CD14-positive monocyte (primary cell): Measurements from ENCODE around the gene CD69. TPM values are rescaled to one million over a fixed set of nuclear protein-coding genes. Genes with fewer than 3 reads are reported as not detected.

Source experiments
- DNase-seq, 3 donors: peaks; one replicate each; pipeline ENCODE4 v3.0.0-alpha.2; 2011 to 2022
- H2AFZ ChIP-seq: 2 replicates; pipeline ENCODE4 v1.6.0; 2012; ENCODE audit warnings: mild to moderate bottlenecking, low read depth, low read length, inconsistent platforms; ENCODE audit not compliant: insufficient read depth, poor library complexity, severe bottlenecking
- H3K27ac ChIP-seq, 2 donors: 1 replicate in 1 of 2; 2 replicates in 1 of 2; pipeline ENCODE4 v1.5.1; 2012 to 2013; ENCODE audit warnings: low read length in 2 of 2, control low read depth in 1 of 2, inconsistent platforms in 1 of 2, low read depth in 1 of 2, mild to moderate bottlenecking in 1 of 2
- H3K27me3 ChIP-seq, 2 donors: one replicate each; pipeline versions ENCODE4 v1.6.0 to v1.6.1; 2011 to 2013; ENCODE audit warnings: low read length in 2 of 2; ENCODE audit not compliant: control insufficient read depth in 2 of 2, insufficient read depth in 2 of 2
- H3K36me3 ChIP-seq, 2 donors: replicated peaks in 1 of 2; 1 replicate in 1 of 2; 2 replicates in 1 of 2; pipeline versions ENCODE4 v1.5.1 to v1.6.1; 2012 to 2013; ENCODE audit warnings: low read length in 2 of 2, control low read depth in 1 of 2, inconsistent platforms in 1 of 2, mild to moderate bottlenecking in 1 of 2; ENCODE audit not compliant: insufficient read depth in 2 of 2, control insufficient read depth in 1 of 2
- H3K4me1 ChIP-seq, 2 donors: 1 replicate in 1 of 2; 2 replicates in 1 of 2; pipeline versions ENCODE4 v1.5.1 to v1.6.1; 2012 to 2013; ENCODE audit warnings: low read length in 2 of 2, control low read depth in 1 of 2, inconsistent platforms in 1 of 2, mild to moderate bottlenecking in 1 of 2, moderate library complexity in 1 of 2; ENCODE audit not compliant: insufficient read depth in 2 of 2, control insufficient read depth in 1 of 2
- H3K4me2 ChIP-seq: replicated peaks from 2 replicates; pipeline ENCODE3; 2012; ENCODE audit warnings: low read length, moderate library complexity, mild to moderate bottlenecking; ENCODE audit not compliant: poor library complexity, severe bottlenecking; ENCODE audit errors: extremely low read depth
- H3K4me3 ChIP-seq, 3 experiments: fragments of 200-600 bp in 1 of 3; sonication (generic) in 1 of 3; replicated peaks in 1 of 3; 1 replicate in 2 of 3; 2 replicates in 1 of 3; pipeline ENCODE4 v1.5.1; 2011 to 2013; ENCODE audit warnings: low read length in 3 of 3, mild to moderate bottlenecking in 3 of 3, control low read depth in 2 of 3, low read depth in 2 of 3, inconsistent platforms in 1 of 3, moderate library complexity in 1 of 3
- H3K79me2 ChIP-seq: 2 replicates; pipeline ENCODE4 v1.6.0; 2012; ENCODE audit warnings: mild to moderate bottlenecking, control low read depth, inconsistent platforms, low read length, moderate library complexity; ENCODE audit not compliant: insufficient read depth
- H3K9ac ChIP-seq: 2 replicates; pipeline ENCODE4 v1.6.0; 2017; ENCODE audit warnings: low read length, mild to moderate bottlenecking; ENCODE audit not compliant: insufficient read depth, poor library complexity, severe bottlenecking
- H3K9me3 ChIP-seq, 2 donors: replicated peaks in 1 of 2; 1 replicate in 1 of 2; 2 replicates in 1 of 2; pipeline versions ENCODE4 v1.5.1 to v1.6.1; 2012 to 2013; ENCODE audit warnings: low read length in 2 of 2, control low read depth in 1 of 2; ENCODE audit not compliant: control insufficient read depth in 1 of 2, insufficient read depth in 1 of 2
- H4K20me1 ChIP-seq: 2 replicates; pipeline ENCODE4 v1.6.0; 2012; ENCODE audit warnings: mild to moderate bottlenecking, low read length, control low read depth, moderate library complexity; ENCODE audit not compliant: insufficient read depth
- H3K27ac Mint-ChIP-seq, 7 donors: one replicate each; pipeline ENCODE4 v1.8.0; 2020; ENCODE audit warnings: mild to moderate bottlenecking in 7 of 7, mixed read lengths in 7 of 7, moderate library complexity in 6 of 7, inconsistent platforms in 2 of 7
- H3K27me3 Mint-ChIP-seq, 3 donors: one replicate each; pipeline ENCODE4 v1.8.0; 2021 to 2022; ENCODE audit warnings: low read depth in 3 of 3, mild to moderate bottlenecking in 3 of 3, mixed read lengths in 3 of 3, moderate library complexity in 3 of 3, inconsistent platforms in 1 of 3
- H3K36me3 Mint-ChIP-seq, 2 donors: one replicate each; pipeline ENCODE4 v1.8.0; 2020; ENCODE audit warnings: mixed read lengths in 2 of 2, inconsistent platforms in 1 of 2, mild to moderate bottlenecking in 1 of 2
- H3K4me1 Mint-ChIP-seq: one replicate; pipeline ENCODE4 v1.8.0; 2020; ENCODE audit warnings: mild to moderate bottlenecking, mixed read lengths
- H3K4me3 Mint-ChIP-seq, 2 donors: one replicate each; pipeline ENCODE4 v1.8.0; 2020; ENCODE audit warnings: mild to moderate bottlenecking in 2 of 2, mixed read lengths in 2 of 2, moderate library complexity in 1 of 2
- H3K9me3 Mint-ChIP-seq, 7 donors: one replicate each; pipeline ENCODE4 v1.8.0; 2020 to 2022; ENCODE audit warnings: mixed read lengths in 7 of 7, mild to moderate bottlenecking in 6 of 7, moderate library complexity in 6 of 7, inconsistent platforms in 2 of 7
- WGBS: methylation state at CpG from one replicate; pipeline ENCODE4 v1.1.5; 2013; ENCODE audit warnings: missing lambda C conversion rate; ENCODE audit not compliant: insufficient coverage; 5-methylcytosine and 5-hydroxymethylcytosine counted together
- intact Hi-C, 2 donors: fragments of 100-400 bp; cut with micrococcal nuclease; formaldehyde crosslinking; loops; one replicate each; pipeline versions ENCODE4 v1.15.0 to v1.15.1; 2023
- polyA plus RNA-seq, 3 donors: library from polyadenylated mRNA; depleted of rRNA in 1 of 3; unstranded in 2 of 3; stranded (reverse) in 1 of 3; fragments of 300-500 nt in 2 of 3; fragments of >200 nt in 1 of 3; fragmentation: Illumina TruSeq in 2 of 3; gene quantifications; 1 replicate in 2 of 3; 2 replicates in 1 of 3; pipeline ENCODE4 v1.2.3, GENCODE V29; 2012 to 2021
- TF ChIP-seq, protein P1 (sequence below): fragments of 200-600 bp; IDR thresholded peaks from one replicate; pipeline ENCODE4 v1.8.0; 2022; ENCODE audit warnings: antibody characterized with exemption, mild to moderate bottlenecking

Gene CD69
- polyA plus RNA-seq, 3 donors: 5.8 to 12.4 (median 6.0) TPM

GRCh38 chr12:9809338-9809737 lies 48.6 kb upstream of the CD69 start:
- H3K9me3 Mint-ChIP-seq: no peaks in the 10 kb centered on the region
- intact Hi-C loops: no loop called here
- no peak overlapping the region for H3K27ac ChIP-seq
- TF ChIP-seq, protein P1, sequence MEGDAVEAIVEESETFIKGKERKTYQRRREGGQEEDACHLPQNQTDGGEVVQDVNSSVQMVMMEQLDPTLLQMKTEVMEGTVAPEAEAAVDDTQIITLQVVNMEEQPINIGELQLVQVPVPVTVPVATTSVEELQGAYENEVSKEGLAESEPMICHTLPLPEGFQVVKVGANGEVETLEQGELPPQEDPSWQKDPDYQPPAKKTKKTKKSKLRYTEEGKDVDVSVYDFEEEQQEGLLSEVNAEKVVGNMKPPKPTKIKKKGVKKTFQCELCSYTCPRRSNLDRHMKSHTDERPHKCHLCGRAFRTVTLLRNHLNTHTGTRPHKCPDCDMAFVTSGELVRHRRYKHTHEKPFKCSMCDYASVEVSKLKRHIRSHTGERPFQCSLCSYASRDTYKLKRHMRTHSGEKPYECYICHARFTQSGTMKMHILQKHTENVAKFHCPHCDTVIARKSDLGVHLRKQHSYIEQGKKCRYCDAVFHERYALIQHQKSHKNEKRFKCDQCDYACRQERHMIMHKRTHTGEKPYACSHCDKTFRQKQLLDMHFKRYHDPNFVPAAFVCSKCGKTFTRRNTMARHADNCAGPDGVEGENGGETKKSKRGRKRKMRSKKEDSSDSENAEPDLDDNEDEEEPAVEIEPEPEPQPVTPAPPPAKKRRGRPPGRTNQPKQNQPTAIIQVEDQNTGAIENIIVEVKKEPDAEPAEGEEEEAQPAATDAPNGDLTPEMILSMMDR: no peak
- H3K4me2 ChIP-seq: no peak overlapping the region
- no peak overlapping the region for H2AFZ ChIP-seq
- H3K79me2 ChIP-seq: no peaks in the 10 kb centered on the region
- DNase-seq: no peak
- H3K27me3 Mint-ChIP-seq: peaks cover 0 to 3% (median 0%) of the 10 kb centered on the region in 3 donors
- no peak overlapping the region for H3K27ac Mint-ChIP-seq
- H3K9me3 ChIP-seq: no peaks in the 10 kb centered on the region
- H3K4me3 ChIP-seq: no peak overlapping the region
- no peaks in the 10 kb centered on the region for H3K27me3 ChIP-seq
- H3K36me3 Mint-ChIP-seq: no peaks in the 10 kb centered on the region
- H3K4me1 Mint-ChIP-seq: peaks cover 42% of the 10 kb centered on the region
- WGBS: no CpG with 5 or more reads among the region's 4 CpGs
- H3K4me1 ChIP-seq: peaks cover 32 to 42% of the 10 kb centered on the region in 2 donors
- H3K9ac ChIP-seq: no peak overlapping the region
- H4K20me1 ChIP-seq: no peaks in the 10 kb centered on the region
- H3K36me3 ChIP-seq: no peaks in the 10 kb centered on the region
- H3K4me3 Mint-ChIP-seq: no peak overlapping the region

GRCh38 chr12:9808504-9808903 lies 47.8 kb upstream of the CD69 start:
- no peak for DNase-seq
- no peaks in the 10 kb centered on the region for H4K20me1 ChIP-seq
- no peaks in the 10 kb centered on the region for H3K36me3 Mint-ChIP-seq
- TF ChIP-seq, protein P1: no peak
- H3K4me1 Mint-ChIP-seq: peaks cover 36% of the 10 kb centered on the region
- no peak overlapping the region for H3K4me2 ChIP-seq
- H3K4me1 ChIP-seq: peaks cover 24 to 34% of the 10 kb centered on the region in 2 donors
- intact Hi-C loops: no loop called here
- H3K27ac Mint-ChIP-seq: no peak overlapping the region
- no peaks in the 10 kb centered on the region for H3K79me2 ChIP-seq
- no peak overlapping the region for H3K4me3 Mint-ChIP-seq
- H3K9ac ChIP-seq: no peak overlapping the region
- no peak overlapping the region for H2AFZ ChIP-seq
- H3K36me3 ChIP-seq: no peaks in the 10 kb centered on the region
- H3K27me3 Mint-ChIP-seq: peaks cover 0 to 3% (median 0%) of the 10 kb centered on the region in 3 donors
- no peaks in the 10 kb centered on the region for H3K27me3 ChIP-seq
- no peak overlapping the region for H3K27ac ChIP-seq
- H3K4me3 ChIP-seq: no peak overlapping the region
- no peaks in the 10 kb centered on the region for H3K9me3 ChIP-seq
- H3K9me3 Mint-ChIP-seq: no peaks in the 10 kb centered on the region
- no CpG with 5 or more reads among the region's 3 CpGs for WGBS
